HG02852 (cell line): Measurements from ENCODE around the gene MYO18A.

Experiments used
- ATAC-seq: cut with Tn5 transposase; IDR thresholded peaks from one replicate; pipeline ENCODE4 v1.9.1; 2021; ENCODE audit warnings: mild to moderate bottlenecking, moderate library complexity; ENCODE audit not compliant: unreplicated experiment

Gene MYO18A

GRCh38 chr17:29060475-29060874 lies 119.7 kb downstream of the MYO18A start:
- ATAC-seq: no peak

- no peak for ATAC-seq
These were observed 120.9 kb downstream of the MYO18A start for GRCh38 chr17:29059281-29059680.

- ATAC-seq: no peak
These were observed 121.8 kb downstream of the MYO18A start for GRCh38 chr17:29058391-29058790.

GRCh38 chr17:29057361-29057760 lies 122.8 kb downstream of the MYO18A start:
- ATAC-seq: no peak

DNA sequence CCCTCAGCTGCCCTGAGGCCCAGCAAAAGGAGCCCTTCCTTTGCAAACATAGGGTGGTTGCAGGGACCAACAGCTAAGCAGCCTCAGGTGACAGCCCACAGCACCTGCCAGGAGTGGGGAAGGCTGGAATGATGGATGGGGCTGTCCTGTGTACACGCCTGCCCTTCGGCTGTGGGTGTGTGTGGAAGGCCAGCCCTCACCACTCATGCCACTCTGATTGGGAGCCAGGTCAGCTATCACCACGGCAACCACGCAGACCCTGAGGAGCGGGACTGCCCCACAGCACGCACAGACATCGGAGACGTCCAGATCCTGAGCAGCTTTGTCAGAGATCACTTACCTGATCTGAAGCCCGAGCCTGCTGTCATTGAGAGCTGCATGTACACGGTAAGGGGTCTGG lies 125.4 kb downstream of the MYO18A start:
- no peak for ATAC-seq

- no peak for ATAC-seq
These were observed 128.5 kb downstream of the MYO18A start for GRCh38 chr17:29051731-29052130.

GRCh38 chr17:29051194-29051593 lies 129.0 kb downstream of the MYO18A start:
- ATAC-seq: no peak

DNA sequence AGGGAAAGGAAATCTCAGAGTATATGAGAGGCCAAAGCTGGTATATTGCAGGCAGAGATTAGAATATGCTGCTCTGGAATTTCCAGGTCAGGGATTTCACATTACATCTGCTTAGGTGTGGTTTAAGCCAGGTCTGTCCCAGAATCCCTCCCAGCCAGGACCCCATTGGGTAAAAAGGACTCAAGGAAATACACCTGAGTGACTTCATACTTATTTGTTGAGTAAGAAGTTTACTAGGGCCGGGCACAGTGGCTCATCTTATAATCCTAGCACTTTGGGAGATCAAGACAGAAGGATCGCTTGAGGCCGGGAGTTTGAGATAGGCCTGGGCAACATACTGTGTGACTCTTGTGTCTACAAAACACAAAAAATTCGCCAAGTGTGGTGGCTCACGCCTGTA lies 130.0 kb downstream of the MYO18A start:
- ATAC-seq: no peak

DNA sequence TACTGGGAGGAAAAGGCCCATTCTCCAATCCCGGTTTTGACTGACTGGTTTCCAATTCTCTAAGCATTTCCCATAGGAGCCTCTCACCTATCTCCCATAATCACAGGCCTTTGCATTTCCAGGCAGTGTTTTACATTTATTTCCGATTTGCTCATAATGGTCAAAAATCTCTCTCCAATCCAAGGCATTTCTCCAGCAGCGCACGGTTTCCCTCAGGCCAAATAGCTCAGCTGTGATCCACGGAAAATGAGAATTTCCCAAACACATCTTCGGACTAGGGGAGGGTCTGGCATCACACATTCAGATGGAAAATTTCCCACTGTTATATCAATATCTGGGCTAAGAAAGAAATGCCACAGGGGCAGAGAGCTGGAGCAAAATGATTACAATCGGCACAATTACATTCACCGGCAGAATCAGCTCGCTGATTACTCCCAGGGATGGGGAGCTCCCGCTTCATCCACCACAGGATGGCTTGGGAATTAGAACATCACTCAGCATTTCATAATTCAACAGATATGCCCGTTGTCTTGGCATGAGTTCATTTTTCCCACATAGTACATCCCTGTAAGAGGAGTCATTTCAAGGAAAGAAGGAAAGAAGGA lies 130.6 kb downstream of the MYO18A start:
- ATAC-seq: no peak

- ATAC-seq: no peak
These were observed 131.5 kb downstream of the MYO18A start for GRCh38 chr17:29048440-29049368.

GRCh38 chr17:29046473-29046839 lies 133.7 kb downstream of the MYO18A start:
- no peak for ATAC-seq

DNA sequence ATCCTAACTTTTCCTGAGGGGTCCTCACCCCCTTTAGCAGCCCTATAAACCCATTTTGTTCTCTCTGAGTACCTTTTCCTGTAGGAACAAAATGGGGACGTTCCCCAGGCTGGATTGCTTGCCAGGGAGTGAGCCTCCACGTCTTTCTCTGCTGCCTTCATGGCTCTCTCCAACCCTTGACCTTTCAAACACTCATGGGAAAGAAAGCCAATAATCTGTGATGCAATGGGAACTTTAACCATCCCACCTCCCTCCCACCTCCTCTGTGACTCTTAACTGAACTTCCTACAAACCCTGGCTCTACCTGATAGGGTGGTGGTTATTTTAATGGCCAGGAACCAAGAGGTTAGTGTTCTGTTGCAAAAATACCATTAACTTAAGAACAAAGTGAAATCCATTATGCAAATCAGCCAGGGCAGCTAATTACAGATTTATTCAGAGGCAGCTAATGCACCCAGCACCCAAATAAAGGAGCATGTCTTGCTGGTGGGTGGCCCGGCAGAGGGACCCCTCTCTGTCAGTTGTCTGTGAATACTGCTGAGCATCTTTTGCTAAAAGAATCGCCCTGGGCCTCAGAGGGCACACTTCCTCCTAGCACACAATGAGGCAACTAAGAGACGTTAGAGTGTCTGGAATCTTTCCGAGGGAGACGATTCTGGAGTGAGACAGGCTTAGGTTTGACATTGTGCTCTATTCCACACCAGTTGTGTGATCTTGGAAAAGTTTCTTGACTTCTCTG lies 134.3 kb downstream of the MYO18A start:
- ATAC-seq: no peak

GRCh38 chr17:29045026-29045425 lies 135.2 kb downstream of the MYO18A start:
- no peak for ATAC-seq

GRCh38 chr17:29043539-29044145 lies 136.6 kb downstream of the MYO18A start:
- ATAC-seq: no peak

- ATAC-seq: no peak
These were observed 137.3 kb downstream of the MYO18A start, which contains the start of gene PIPOX for GRCh38 chr17:29042679-29043538. PIPOX (plus strand) TSS chr17:29043141; CDS start chr17:29043226, 85 bp downstream.

DNA sequence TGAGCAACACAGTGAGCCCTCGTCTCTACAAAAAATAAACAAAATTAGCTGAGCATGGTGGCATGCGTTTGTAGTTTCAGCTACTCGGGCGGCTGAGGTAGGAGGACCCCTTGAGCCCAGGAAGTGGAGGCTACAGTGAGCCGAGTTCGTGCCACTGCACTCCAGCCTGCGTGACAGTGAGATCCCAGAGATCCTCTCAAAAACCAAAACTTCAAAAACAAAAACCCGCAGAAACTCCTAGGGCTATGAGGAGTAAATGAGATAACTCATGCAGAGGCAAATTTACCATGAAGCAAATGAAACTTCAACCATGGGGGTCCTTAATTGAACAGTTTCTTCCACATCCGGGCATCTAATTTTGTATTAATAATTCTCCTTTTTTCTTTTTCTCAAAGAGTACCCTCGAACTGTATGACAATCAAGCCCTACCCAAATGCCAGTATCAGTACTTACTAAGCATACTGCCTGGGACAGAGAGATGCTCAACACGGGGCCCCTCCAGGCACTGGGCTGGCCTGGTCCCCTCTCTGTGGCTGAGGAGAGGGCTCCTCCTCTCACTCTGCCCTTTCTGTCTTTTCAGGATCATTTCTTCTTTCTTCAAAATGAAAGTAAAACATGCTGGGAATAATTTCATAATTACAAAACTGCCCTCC lies 138.0 kb downstream of the MYO18A start:
- ATAC-seq: no peak

DNA sequence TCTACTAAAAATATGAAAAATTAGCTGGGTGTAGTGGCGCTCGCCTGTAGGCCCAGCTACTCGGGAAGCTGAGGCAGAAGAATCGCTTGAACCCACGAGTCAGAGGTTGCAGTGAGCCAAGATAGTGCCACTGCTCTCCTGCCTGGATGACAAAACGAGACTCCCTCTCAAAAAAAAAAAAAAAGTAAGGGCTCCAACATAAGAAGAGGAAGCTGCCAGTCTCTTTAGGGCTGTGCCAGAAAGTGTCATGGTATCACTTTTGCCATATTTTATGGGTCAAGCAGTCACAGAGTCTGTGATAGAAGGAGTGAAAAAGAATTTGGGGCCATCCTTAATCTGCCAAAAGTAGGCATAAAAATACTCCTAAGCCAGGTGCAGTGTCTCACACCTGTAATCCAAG lies 138.6 kb downstream of the MYO18A start:
- ATAC-seq: no peak

DNA sequence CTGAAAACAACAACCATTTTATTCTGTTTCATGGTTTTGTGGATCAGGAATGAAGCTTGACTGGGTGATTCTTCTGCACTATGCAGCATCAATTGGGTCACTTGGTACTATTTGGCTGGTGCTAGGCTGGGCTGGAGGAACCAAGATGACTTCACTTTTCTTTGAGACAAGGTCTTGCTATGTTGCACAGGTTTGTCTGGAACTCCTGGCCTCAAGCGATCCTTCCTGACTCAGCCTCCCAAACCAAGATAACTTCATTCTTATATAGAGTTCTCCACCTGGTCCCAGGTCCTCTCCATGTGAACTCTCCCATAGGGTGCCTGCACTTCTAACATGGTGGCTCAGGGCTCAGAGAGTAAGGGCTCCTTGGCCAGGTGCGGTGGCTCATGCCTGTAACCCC lies 139.1 kb downstream of the MYO18A start:
- no peak for ATAC-seq

DNA sequence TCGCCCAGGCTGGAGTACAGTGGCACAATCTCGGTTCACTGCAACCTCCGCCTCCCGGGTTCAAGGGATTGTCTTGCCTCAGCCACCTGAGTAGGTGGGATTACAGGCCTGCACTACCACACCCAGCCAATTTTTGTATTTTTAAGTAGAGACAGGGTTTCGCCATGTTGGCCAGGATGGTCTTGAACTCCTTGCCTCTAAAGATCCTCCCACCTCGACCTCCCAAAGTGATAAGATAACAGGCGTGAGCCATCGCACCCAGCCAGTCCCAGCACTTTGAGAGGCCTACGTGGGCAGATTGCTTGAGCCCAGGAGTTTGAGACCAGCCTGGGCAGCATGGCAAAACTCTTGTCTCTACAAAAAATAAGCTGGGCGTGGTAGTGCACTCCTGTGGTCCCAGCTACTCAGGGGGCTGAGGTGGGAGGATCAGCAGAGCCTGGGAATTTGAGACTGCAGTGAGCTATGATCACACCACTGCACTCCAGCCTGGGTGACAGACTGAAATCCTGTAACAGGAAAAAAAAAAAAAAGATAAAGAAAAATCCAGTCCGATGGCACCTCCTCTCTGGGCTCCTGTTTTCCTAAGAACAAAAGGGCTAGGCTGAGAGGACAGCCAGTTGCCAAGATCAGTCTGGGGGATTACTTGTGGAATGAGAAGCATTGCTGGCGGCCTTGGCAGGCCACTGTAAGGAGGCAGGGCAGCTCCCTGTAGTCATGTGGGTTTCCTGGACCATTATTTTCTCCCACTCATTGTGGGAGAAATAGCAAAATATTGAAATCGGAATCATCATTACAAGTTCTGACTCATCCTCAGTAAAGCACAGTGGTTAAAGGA lies 140.2 kb downstream of the MYO18A start:
- ATAC-seq: no peak
